AG10803 (cell line): ENCODE results near the gene FCHSD2.
"Not testable (repeated sequence)": the region's sequence is repeated elsewhere in the genome, so short reads cannot be mapped to it uniquely, and the experiment has no call there.

ENCODE experiments used
- DNase-seq: peaks from one replicate; pipeline ENCODE4 v3.0.0; 2010; ENCODE audit warnings: low read depth
- H3K4me3 ChIP-seq: 2 replicates; pipeline ENCODE4 v1.5.1; 2011; ENCODE audit warnings: mild to moderate bottlenecking, low read length, control low read depth
- CTCF ChIP-seq: conservative IDR thresholded peaks from 2 replicates; pipeline ENCODE4 v1.5.1; 2011; ENCODE audit warnings: mild to moderate bottlenecking, low read length, control low read depth, inconsistent platforms

Gene FCHSD2

GRCh38 chr11:73034777-73035176 lies 107.3 kb downstream of the FCHSD2 start:
- no peak overlapping the region for H3K4me3 ChIP-seq
- DNase-seq: no peak
- no peak for TF ChIP-seq CTCF

GRCh38 chr11:73034331-73034730 lies 107.8 kb downstream of the FCHSD2 start:
- no peak for TF ChIP-seq CTCF
- no peak overlapping the region for H3K4me3 ChIP-seq
- DNase-seq: no peak

- DNase-seq: no peak
- TF ChIP-seq CTCF: no peak
- H3K4me3 ChIP-seq: no peak overlapping the region
These were observed 112.0 kb downstream of the FCHSD2 start for GRCh38 chr11:73030130-73030529.

DNA sequence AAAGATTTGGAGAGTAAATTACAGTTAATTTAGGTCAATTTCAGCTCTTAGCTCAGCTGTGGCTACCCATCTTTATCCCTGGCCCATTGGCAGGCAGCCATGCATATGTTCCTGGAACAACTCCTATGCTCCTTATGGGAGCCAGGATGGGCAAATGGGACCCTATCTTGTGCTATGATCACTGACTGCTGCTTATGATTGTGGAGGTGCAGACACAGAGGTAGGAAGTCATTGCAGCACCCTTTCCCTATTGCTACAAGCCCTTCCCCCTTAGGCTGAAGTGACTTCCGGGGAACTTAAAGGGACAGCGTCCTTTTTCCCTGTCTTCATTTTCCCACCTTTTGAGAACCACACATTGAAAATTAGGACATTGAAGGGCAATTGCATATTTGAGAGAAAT lies 112.7 kb downstream of the FCHSD2 start:
- no peak overlapping the region for H3K4me3 ChIP-seq
- DNase-seq: no peak
- no peak for TF ChIP-seq CTCF

- TF ChIP-seq CTCF: no peak
- no peak for DNase-seq
- H3K4me3 ChIP-seq: no peak overlapping the region
These were observed 113.5 kb downstream of the FCHSD2 start for GRCh38 chr11:73028611-73029010.

DNA sequence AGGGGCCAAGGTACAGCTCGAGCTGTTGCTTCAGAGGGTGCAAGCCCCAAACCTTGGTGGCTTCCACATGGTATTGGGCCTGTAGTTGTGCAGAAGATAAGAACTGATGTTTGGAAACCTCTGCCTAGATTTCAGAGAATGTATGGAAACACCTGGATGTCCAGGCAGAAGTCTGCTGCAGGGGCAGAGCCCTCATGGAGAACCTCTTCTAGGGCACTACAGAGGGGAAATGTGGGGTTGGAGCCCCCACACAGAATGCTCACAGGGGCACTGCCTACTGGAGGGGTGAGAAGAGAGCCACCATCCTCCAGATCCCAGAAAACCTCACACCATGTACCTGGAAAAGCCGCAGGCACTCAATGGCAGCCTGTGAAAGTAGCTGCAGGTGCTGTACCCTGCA lies 114.3 kb downstream of the FCHSD2 start:
- not testable (repeated sequence) for H3K4me3 ChIP-seq, DNase-seq

GRCh38 chr11:73024639-73025038 lies 117.5 kb downstream of the FCHSD2 start:
- H3K4me3 ChIP-seq: no peak overlapping the region
- no peak for TF ChIP-seq CTCF

GRCh38 chr11:73019996-73020395 lies 122.1 kb downstream of the FCHSD2 start:
- H3K4me3 ChIP-seq: no peak overlapping the region
- no peak for DNase-seq
- no peak for TF ChIP-seq CTCF

More at GRCh38 chr11:73024639-73025038, 117.5 kb downstream of the FCHSD2 start:
- no peak for DNase-seq
